GM12873 (cell line): ENCODE measurements around the gene APIP.

Experiments used
- CTCF ChIP-seq: IDR thresholded peaks from 2 replicates; pipeline ENCODE4 v1.5.1; 2012; ENCODE audit warnings: low read depth, mild to moderate bottlenecking, moderate library complexity, low read length, control low read depth; ENCODE audit not compliant: insufficient read depth; ENCODE audit errors: missing control alignments

Gene APIP

GRCh38 chr11:34909415-34909814, 6.8 kb downstream of the APIP start:
- TF ChIP-seq CTCF = no peak

GRCh38 chr11:34907934-34908593, 8.1 kb downstream of the APIP start:
- TF ChIP-seq CTCF = no peak

- TF ChIP-seq CTCF = no peak
These were observed 10.5 kb downstream of the APIP start for GRCh38 chr11:34905666-34906065.

- TF ChIP-seq CTCF = no peak
These were observed 11.7 kb downstream of the APIP start for GRCh38 chr11:34904421-34904955.

GRCh38 chr11:34899633-34900016, 16.6 kb downstream of the APIP start:
- no peak for TF ChIP-seq CTCF

GRCh38 chr11:34898474-34898873, 17.7 kb downstream of the APIP start:
- no peak for TF ChIP-seq CTCF

GRCh38 chr11:34897171-34897870, 18.9 kb downstream of the APIP start:
- TF ChIP-seq CTCF = no peak
